Activated T-helper 17 cell treated with anti-CD3 and anti-CD28 coated beads, Interleukin-2, amount 50 U/mL, for 72 hours (primary cell): ENCODE data around the gene ATP2C1. TPM values are rescaled to one million over a fixed set of nuclear protein-coding genes. Genes with fewer than 3 reads are reported as not detected.
"Not testable (repeated sequence)": the region's sequence is repeated elsewhere in the genome, so short reads cannot be mapped to it uniquely, and the experiment has no call there.

ENCODE experiments used
- ATAC-seq: fragments of 150-1000 bp; cut with Tn5 transposase; replicated peaks from 2 replicates; pipeline ENCODE4 v1.10.0; 2021; ENCODE audit warnings: mild to moderate bottlenecking, moderate library complexity
- H3K27ac Mint-ChIP-seq: one replicate; pipeline ENCODE4 v1.8.0; 2022; ENCODE audit warnings: mixed read lengths
- H3K27me3 Mint-ChIP-seq: one replicate; pipeline ENCODE4 v1.8.0; 2022; ENCODE audit warnings: mixed read lengths
- H3K36me3 Mint-ChIP-seq: one replicate; pipeline ENCODE4 v1.8.0; 2022; ENCODE audit warnings: low read depth, mild to moderate bottlenecking, mixed read lengths
- H3K4me1 Mint-ChIP-seq: one replicate; pipeline ENCODE4 v1.8.0; 2022; ENCODE audit warnings: mixed read lengths
- H3K4me3 Mint-ChIP-seq: one replicate; pipeline ENCODE4 v1.8.0; 2022; ENCODE audit warnings: mild to moderate bottlenecking, mixed read lengths
- H3K9me3 Mint-ChIP-seq: one replicate; pipeline ENCODE4 v1.8.0; 2022; ENCODE audit warnings: mixed read lengths
- total RNA-seq, 2 donors: library from RNA; stranded (reverse); gene quantifications; one replicate each; pipeline ENCODE4 v1.2.3, GENCODE V29; 2022

The ATP2C1 gene
- total RNA-seq, result 10 to 100 TPM; 63.3 to 64.8 TPM

GRCh38 chr3:130893376-130894129 is at the start of gene ATP2C1:
Gene ATP2C1 (plus strand): TSS chr3:130894084. CDS start chr3:130894770, 686 bp downstream.
- peak within 1 kb of the TSS; percentile 96 for H3K27ac Mint-ChIP-seq
- ATAC-seq, result peak; percentile 88
- peaks cover 8% of the 10 kb centered on the region for H3K36me3 Mint-ChIP-seq
- no peaks in the 10 kb centered on the region for H3K27me3 Mint-ChIP-seq
- H3K9me3 Mint-ChIP-seq, result no peaks in the 10 kb centered on the region
- peak within 1 kb of the TSS; percentile 97 for H3K4me3 Mint-ChIP-seq
- H3K4me1 Mint-ChIP-seq, result peaks cover 24% of the 10 kb centered on the region

DNA sequence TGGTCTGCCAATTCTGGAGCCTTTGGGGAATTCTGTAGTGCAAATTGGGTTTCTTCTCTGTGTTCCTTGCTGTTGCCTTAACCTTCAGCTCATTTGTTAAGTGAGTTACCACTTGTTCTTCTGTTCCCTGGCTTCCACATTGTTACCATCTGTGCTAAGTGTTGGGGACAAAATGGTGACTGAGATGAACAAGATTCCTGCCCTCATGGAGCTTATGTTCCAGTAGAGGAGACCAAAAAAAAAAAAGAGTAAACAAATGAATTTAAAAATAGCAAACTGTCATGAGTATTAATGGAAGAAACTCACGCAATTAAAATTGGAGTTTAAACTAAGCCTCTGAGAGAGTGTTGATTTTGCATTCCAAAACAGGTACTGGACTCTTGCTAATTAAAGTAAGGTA is 49.4 kb upstream of the ATP2C1 start:
- Mint-ChIP-seq H3K4me1 (no peaks in the 10 kb centered on the region), H3K9me3 (no peaks in the 10 kb centered on the region), H3K27ac (no peak overlapping the region), H3K36me3 (no peaks in the 10 kb centered on the region), H3K4me3 (no peak overlapping the region), H3K27me3 (no peaks in the 10 kb centered on the region)
- no peak for ATAC-seq

- ATAC-seq, result no peak
- no peak overlapping the region for H3K4me3 Mint-ChIP-seq
- H3K9me3 Mint-ChIP-seq, result no peaks in the 10 kb centered on the region
- peaks cover 14% of the 10 kb centered on the region for H3K4me1 Mint-ChIP-seq
- no peak overlapping the region for H3K27ac Mint-ChIP-seq
- no peaks in the 10 kb centered on the region for H3K27me3 Mint-ChIP-seq
- no peaks in the 10 kb centered on the region for H3K36me3 Mint-ChIP-seq
Measured at GRCh38 chr3:130846181-130846580, 47.7 kb upstream of the ATP2C1 start.

DNA sequence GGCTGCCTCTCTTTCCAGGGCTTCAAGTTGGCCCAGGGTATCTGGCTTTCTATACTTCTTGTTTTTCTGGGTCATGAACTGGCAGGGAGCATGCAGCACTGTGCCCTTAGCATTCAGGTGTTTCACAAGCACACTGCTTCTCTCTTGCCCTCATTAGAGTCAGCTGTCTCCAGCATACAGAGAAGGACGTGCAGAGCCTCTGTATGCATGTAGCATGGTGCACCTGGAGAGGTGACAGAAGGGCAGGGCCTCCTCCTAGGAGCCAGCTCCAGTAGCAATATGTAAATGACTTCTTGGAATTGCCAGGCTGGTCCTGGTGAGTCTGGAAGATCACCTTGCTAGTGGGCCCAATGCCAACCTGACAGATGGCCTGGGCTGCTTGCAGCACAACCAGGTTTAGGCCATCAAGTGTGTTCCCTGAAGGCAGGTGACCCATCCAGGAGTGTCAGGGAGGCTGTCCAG is 44.8 kb upstream of the ATP2C1 start:
- no peaks in the 10 kb centered on the region for H3K9me3 Mint-ChIP-seq

GRCh38 chr3:130850044-130850797 is 43.7 kb upstream of the ATP2C1 start:
- no peaks in the 10 kb centered on the region for H3K9me3 Mint-ChIP-seq
- peak overlapping the region; percentile 29 for H3K27ac Mint-ChIP-seq
- H3K36me3 Mint-ChIP-seq, result no peaks in the 10 kb centered on the region
- peaks cover 8% of the 10 kb centered on the region for H3K27me3 Mint-ChIP-seq
- H3K4me1 Mint-ChIP-seq, result peaks cover 18% of the 10 kb centered on the region
- H3K4me3 Mint-ChIP-seq, result peak overlapping the region; percentile 56
- ATAC-seq, result peak; percentile 97

More for the DNA sequence above, 44.8 kb upstream of the ATP2C1 start:
- ATAC-seq, result no peak
- Mint-ChIP-seq H3K27ac (peak overlapping the region; percentile 3), H3K4me3 (no peak overlapping the region), H3K27me3 (peaks cover 3% of the 10 kb centered on the region), H3K4me1 (peaks cover 17% of the 10 kb centered on the region), H3K36me3 (no peaks in the 10 kb centered on the region)

DNA sequence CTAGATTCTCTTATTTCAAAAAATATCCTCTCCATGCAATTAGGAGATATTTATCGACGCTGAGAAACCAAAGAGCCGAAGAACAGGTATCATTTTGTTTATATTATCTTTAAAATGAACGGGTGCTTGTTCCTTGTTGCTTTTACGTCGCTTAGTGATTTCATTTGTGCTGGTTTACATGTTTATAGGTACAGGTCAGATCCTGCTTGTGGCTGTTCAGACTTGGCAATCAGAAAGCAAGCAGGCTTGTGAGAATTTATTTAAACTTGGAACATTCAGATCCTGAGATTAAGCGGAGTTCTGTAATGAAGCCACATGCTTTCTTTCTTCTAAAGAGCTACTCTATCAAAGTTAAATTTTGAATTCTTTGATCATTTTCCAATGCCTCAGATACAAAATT is 43.0 kb upstream of the ATP2C1 start:
- peaks cover 18% of the 10 kb centered on the region for H3K4me1 Mint-ChIP-seq
- H3K36me3 Mint-ChIP-seq, result no peaks in the 10 kb centered on the region
- no peaks in the 10 kb centered on the region for H3K9me3 Mint-ChIP-seq
- peak overlapping the region; percentile 56 for H3K4me3 Mint-ChIP-seq
- peak overlapping the region; percentile 29 for H3K27ac Mint-ChIP-seq
- peaks cover 11% of the 10 kb centered on the region for H3K27me3 Mint-ChIP-seq
- ATAC-seq, result no peak

DNA sequence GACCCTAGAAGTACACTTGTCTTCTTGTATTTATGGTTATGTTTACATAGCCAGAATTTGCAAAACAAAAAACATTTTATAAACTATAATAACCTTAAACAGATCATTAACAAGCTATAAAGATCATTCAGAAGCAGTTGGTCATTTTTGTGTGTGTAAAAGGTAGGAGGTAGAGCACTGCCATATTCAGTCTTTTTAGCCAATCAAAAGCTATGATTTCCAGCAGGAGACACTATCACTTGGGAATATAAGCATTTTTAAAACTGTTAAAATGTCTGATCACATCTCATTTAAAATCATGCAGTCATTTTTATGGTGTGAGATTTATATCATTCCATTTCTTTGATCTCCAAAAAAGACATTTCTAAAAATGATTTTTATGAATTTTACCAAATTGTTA is 42.6 kb upstream of the ATP2C1 start:
- Mint-ChIP-seq H3K4me3 (peak overlapping the region; percentile 56), H3K4me1 (peaks cover 18% of the 10 kb centered on the region)

GRCh38 chr3:130853581-130853980 is 40.3 kb upstream of the ATP2C1 start:
- H3K4me1 Mint-ChIP-seq, result peaks cover 23% of the 10 kb centered on the region
- no peaks in the 10 kb centered on the region for H3K9me3 Mint-ChIP-seq
- no peak overlapping the region for H3K27ac Mint-ChIP-seq
- ATAC-seq, result no peak
- peaks cover 21% of the 10 kb centered on the region for H3K27me3 Mint-ChIP-seq
- H3K36me3 Mint-ChIP-seq, result no peaks in the 10 kb centered on the region
- no peak overlapping the region for H3K4me3 Mint-ChIP-seq

More for the DNA sequence above, 42.6 kb upstream of the ATP2C1 start:
- peak overlapping the region; percentile 29 for H3K27ac Mint-ChIP-seq
- ATAC-seq, result no peak
- H3K36me3 Mint-ChIP-seq, result no peaks in the 10 kb centered on the region
- peaks cover 11% of the 10 kb centered on the region for H3K27me3 Mint-ChIP-seq
- H3K9me3 Mint-ChIP-seq, result no peaks in the 10 kb centered on the region

DNA sequence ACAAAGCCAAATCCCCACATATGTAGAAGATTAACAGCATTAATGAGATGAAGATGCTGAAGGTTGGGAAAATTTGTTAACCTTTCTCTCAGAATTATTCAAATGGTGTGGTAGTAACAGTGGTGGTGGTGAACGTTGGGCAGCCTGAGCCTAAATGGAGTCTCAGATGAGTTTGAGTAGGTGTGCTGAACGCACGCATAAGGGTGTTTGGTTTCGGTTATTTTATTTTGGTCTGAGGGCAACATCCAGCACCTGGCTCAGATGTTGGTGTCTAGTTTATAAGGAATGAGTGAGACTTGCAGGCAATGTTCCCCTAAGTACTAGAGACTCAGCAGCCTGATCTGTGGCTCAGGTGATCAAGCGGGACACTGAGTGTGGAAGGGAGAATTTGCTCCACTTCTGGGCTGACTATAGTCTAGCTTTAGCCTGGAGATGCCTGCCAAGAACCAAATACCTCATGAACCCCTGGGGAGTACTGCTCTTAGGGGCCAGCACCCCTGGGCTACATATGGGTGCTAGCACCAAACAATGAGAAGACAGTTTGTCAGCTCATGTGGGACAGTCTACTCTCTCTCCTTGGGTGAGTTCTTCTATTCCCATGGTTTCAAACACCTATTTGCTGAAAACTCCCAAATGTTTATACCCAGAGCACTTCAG is 39.5 kb upstream of the ATP2C1 start:
- Mint-ChIP-seq H3K36me3 (no peaks in the 10 kb centered on the region), H3K9me3 (no peaks in the 10 kb centered on the region), H3K4me1 (peaks cover 23% of the 10 kb centered on the region), H3K27me3 (peaks cover 24% of the 10 kb centered on the region), H3K27ac (no peak overlapping the region), H3K4me3 (no peak overlapping the region)
- no peak for ATAC-seq

DNA sequence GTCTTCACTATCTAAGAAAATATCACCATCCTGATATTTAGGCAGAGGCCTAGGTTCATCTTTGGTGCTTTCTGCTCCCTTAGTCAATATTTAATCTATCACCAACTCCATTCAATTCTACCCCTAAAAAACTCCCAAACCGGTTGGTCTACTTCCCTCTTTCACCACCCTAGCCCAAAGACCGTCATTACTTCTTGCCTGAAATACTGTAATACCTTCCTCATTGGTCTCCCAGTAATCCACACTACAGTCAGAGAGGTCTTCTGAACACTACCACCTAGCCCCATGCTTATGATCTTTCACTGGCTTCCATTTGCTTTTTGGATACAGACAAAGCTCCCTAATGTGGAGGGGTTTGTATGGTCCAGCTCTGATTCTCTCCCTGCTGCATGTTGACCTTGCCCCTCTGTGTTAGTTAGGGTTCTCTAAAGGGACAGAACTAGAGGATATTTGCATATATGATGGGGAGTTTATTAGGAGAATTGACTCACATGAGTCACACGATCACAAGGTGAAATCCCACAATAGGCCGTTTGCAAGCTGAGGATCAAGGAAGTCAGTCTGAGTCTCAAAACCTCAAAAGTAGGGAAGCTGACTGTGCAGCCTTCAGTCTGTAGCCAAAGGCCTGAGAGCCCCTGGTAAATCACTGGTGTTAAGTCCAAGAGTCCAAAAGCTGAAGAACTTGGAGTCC is 36.4 kb upstream of the ATP2C1 start:
- no peak overlapping the region for H3K27ac Mint-ChIP-seq
- no peaks in the 10 kb centered on the region for H3K9me3 Mint-ChIP-seq
- H3K4me3 Mint-ChIP-seq, result no peak overlapping the region
- H3K36me3 Mint-ChIP-seq, result no peaks in the 10 kb centered on the region
- H3K27me3 Mint-ChIP-seq, result peaks cover 27% of the 10 kb centered on the region
- ATAC-seq, result peak; percentile 29
- H3K4me1 Mint-ChIP-seq, result peaks cover 9% of the 10 kb centered on the region

DNA sequence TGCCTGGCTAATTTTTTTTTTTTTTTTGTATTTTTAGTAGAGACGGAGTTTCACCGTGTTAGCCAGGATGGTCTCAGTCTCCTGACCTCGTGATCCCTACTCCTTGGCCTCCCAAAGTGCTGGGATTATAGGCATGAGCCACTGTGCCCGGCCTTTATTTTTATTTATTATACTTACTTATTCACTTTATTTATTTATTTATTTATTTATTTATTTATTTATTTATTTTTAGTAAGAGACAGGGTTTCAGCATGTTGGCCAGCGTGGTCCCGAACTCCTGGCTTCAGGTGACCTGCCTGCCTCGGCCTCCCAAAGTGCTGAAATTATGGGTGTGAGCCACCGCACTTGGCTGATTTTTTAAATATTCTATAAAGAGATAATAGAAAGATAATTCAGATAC is 31.8 kb upstream of the ATP2C1 start:
- not testable (repeated sequence) for ATAC-seq, H3K9me3 Mint-ChIP-seq, H3K36me3 Mint-ChIP-seq, H3K4me3 Mint-ChIP-seq, H3K4me1 Mint-ChIP-seq, H3K27ac Mint-ChIP-seq
- H3K27me3 Mint-ChIP-seq, result peaks cover 16% of the 10 kb centered on the region

DNA sequence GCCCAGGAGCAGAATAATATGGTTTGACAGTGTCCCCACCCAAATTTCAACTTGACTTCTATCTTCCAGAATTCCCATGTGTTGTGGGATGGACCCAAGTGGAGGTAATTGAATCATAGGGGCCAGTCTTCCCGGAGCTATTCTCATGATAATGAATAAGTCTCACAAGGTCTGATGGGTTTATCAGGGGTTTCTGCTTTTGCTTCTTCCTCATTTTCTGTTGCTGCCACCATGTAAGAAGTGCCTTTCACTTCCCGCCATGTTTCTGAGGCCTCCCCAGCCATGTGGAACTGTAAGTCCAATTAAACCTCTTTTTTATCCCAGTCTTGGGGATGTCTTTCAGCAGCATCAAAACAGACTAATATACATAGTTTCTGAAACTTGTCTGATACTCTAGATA is 28.4 kb upstream of the ATP2C1 start:
- no peaks in the 10 kb centered on the region for H3K36me3 Mint-ChIP-seq
- no peak overlapping the region for H3K27ac Mint-ChIP-seq
- H3K4me1 Mint-ChIP-seq, result no peaks in the 10 kb centered on the region
- H3K9me3 Mint-ChIP-seq, result no peaks in the 10 kb centered on the region
- H3K27me3 Mint-ChIP-seq, result peaks cover 3% of the 10 kb centered on the region
- ATAC-seq, result no peak
- H3K4me3 Mint-ChIP-seq, result no peak overlapping the region

DNA sequence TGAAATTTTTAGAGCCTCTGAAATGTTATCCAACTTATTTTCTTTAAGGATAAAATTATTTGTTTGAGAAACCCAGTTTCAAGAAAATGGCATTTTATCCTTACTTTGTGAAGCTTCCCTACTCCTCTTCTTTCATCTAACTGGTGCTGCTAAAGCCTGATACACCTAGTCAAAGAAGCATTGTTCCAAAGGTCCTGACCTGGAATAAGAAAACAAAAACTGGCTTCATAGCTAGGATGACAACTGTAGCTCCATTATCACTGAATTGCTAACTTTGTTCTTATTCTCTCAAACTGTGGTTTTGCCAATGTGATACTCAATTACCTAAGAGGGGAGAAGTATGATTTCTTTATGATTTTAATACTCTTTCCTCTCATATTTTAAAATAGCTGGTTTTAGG is 27.6 kb upstream of the ATP2C1 start:
- H3K36me3 Mint-ChIP-seq, result no peaks in the 10 kb centered on the region
- no peaks in the 10 kb centered on the region for H3K27me3 Mint-ChIP-seq
- no peak overlapping the region for H3K27ac Mint-ChIP-seq
- H3K4me1 Mint-ChIP-seq, result no peaks in the 10 kb centered on the region
- ATAC-seq, result no peak
- no peaks in the 10 kb centered on the region for H3K9me3 Mint-ChIP-seq
- H3K4me3 Mint-ChIP-seq, result no peak overlapping the region

DNA sequence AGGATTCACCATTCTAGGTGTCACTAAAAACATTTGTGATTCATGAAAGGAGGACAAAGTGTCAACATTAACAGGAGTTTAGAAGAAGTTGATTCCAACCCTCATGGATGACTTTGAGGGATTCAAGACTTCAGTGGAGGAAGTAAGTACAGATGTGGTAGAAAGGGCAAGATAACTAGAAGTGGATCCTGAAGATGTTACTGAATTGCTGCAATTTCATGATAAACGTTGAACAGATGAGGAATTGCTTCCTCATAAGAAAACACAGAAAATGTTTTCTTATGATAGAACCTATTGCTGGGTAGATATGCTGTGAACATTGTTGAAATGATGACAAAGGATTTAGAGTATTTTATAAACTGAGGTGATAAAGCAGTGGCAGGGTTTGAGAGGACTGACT is 23.5 kb upstream of the ATP2C1 start:
- H3K4me3 Mint-ChIP-seq, result no peak overlapping the region
- ATAC-seq, result no peak

More for the DNA sequence above, 23.5 kb upstream of the ATP2C1 start:
- Mint-ChIP-seq H3K27me3 (no peaks in the 10 kb centered on the region), H3K9me3 (no peaks in the 10 kb centered on the region), H3K4me1 (no peaks in the 10 kb centered on the region), H3K36me3 (no peaks in the 10 kb centered on the region), H3K27ac (no peak overlapping the region)
